CD4-positive, alpha-beta T cell (primary cell): ENCODE results near the gene LOXL1. TPM values are rescaled to one million over a fixed set of nuclear protein-coding genes. Genes with fewer than 3 reads are reported as not detected.

ENCODE experiments used
- ATAC-seq: fragments of 200-7000 bp; cut with Tn5 transposase; one replicate; pipeline ENCODE4 v1.10.0; 2022; ENCODE audit warnings: mild to moderate bottlenecking; ENCODE audit not compliant: poor library complexity
- CTCF ChIA-PET: fragments of 350-600 bp; sonication (Branson Sonifier 250); formaldehyde crosslinking; loops from one replicate; lab custom pipeline; 2021; ENCODE audit warnings: antibody characterized with exemption, inconsistent platforms; lab: Charles Lee
- POLR2A ChIA-PET: fragments of 350-600 bp; sonication (Branson Sonifier 250); formaldehyde crosslinking; loops from one replicate; lab custom pipeline; 2021; ENCODE audit warnings: antibody characterized with exemption, inconsistent platforms; lab: Charles Lee
- DNase-seq, 14 experiments: peaks; one replicate each; pipeline ENCODE4 v3.0.0-alpha.2; 2013 to 2020; ENCODE audit warnings: mixed read lengths in 2 of 14
- H3K27ac ChIP-seq, 2 donors: one replicate each; pipeline versions ENCODE4 v1.5.1 to v1.7.0; 2013; ENCODE audit warnings: low read length in 2 of 2, low read depth in 1 of 2, mild to moderate bottlenecking in 1 of 2
- H3K27me3 ChIP-seq, 2 experiments: 1 replicate in 1 of 2; 2 replicates in 1 of 2; pipeline versions ENCODE4 v1.6.1 to v1.7.0; 2013; ENCODE audit warnings: low read length in 2 of 2, control low read depth in 1 of 2, mild to moderate bottlenecking in 1 of 2, moderate library complexity in 1 of 2; ENCODE audit not compliant: insufficient read depth in 2 of 2, control insufficient read depth in 1 of 2
- H3K36me3 ChIP-seq: one replicate; pipeline ENCODE4 v1.6.1; 2013; ENCODE audit warnings: low read length, control low read depth; ENCODE audit not compliant: insufficient read depth
- H3K4me1 ChIP-seq: one replicate; pipeline ENCODE4 v1.6.1; 2013; ENCODE audit warnings: low read length, control low read depth; ENCODE audit not compliant: insufficient read depth
- H3K4me3 ChIP-seq: one replicate; pipeline ENCODE4 v1.5.1; 2013; ENCODE audit warnings: mild to moderate bottlenecking, low read length, moderate library complexity
- H3K9me3 ChIP-seq, 2 experiments: 1 replicate in 1 of 2; 2 replicates in 1 of 2; pipeline versions ENCODE4 v1.6.1 to v1.7.0; 2013; ENCODE audit warnings: low read length in 2 of 2, mild to moderate bottlenecking in 2 of 2, control low read depth in 1 of 2, moderate library complexity in 1 of 2; ENCODE audit not compliant: control insufficient read depth in 1 of 2, insufficient read depth in 1 of 2
- H3K27ac Mint-ChIP-seq: one replicate; pipeline ENCODE4 v1.8.0; 2020; ENCODE audit warnings: mixed read lengths
- H3K27me3 Mint-ChIP-seq: one replicate; pipeline ENCODE4 v1.8.0; 2021; ENCODE audit warnings: mixed read lengths
- H3K36me3 Mint-ChIP-seq: one replicate; pipeline ENCODE4 v1.8.0; 2021; ENCODE audit warnings: low read depth, mixed read lengths
- H3K4me1 Mint-ChIP-seq: one replicate; pipeline ENCODE4 v1.8.0; 2021; ENCODE audit warnings: low read depth, mixed read lengths
- H3K4me3 Mint-ChIP-seq: one replicate; pipeline ENCODE4 v1.8.0; 2020; ENCODE audit warnings: mild to moderate bottlenecking, mixed read lengths
- H3K9me3 Mint-ChIP-seq: one replicate; pipeline ENCODE4 v1.8.0; 2020; ENCODE audit warnings: mixed read lengths
- CTCF ChIP-seq: fragments of 200-600 bp; IDR thresholded peaks from one replicate; pipeline ENCODE4 v1.8.0; 2022; ENCODE audit warnings: antibody characterized with exemption, mild to moderate bottlenecking
- intact Hi-C, 2 experiments: fragments of 100-400 bp; cut with DNase I in 1 of 2; cut with micrococcal nuclease in 1 of 2; formaldehyde crosslinking; loops; one replicate each; pipeline versions ENCODE4 v1.15.1 to v1.9.0; 2023 to 2025; cut with DNase I, micrococcal nuclease
- total RNA-seq, 174 experiments: library from RNA in 2 of 174; stranded (reverse) in 2 of 174; gene quantifications; one replicate each; pipeline ENCODE4 v1.2.3 and lab custom pipeline; 2021 to 2026

Gene LOXL1
- total RNA-seq, 2 experiments from 2014 or later, result 3.0 to 3.5 TPM

- H3K9me3 Mint-ChIP-seq, result no peaks in the 10 kb centered on the region
- peaks cover 37% of the 10 kb centered on the region for H3K36me3 ChIP-seq
- H3K27me3 Mint-ChIP-seq, result no peaks in the 10 kb centered on the region
- intact Hi-C loops, result loop anchor here (10.0 kb wide), 5 partner anchors 617 to 1627 kb away; partner anchors contain the start of genes C15orf39 (in 1 of the 2), CLK3 (in 1 of the 2), COX5A (in 1 of the 2) and CSK (in 1 of the 2)
- peaks cover 71% of the 10 kb centered on the region for H3K4me1 Mint-ChIP-seq
- no peak for TF ChIP-seq CTCF
- H3K4me3 Mint-ChIP-seq, result no peak overlapping the region
- H3K27me3 ChIP-seq, result no peaks in the 10 kb centered on the region
- ATAC-seq (no peak), DNase-seq (no peak)
- CTCF ChIA-PET, result no interaction called here
- H3K4me3 ChIP-seq, result no peak overlapping the region
- POLR2A ChIA-PET, result no interaction called here
- no peak overlapping the region for H3K27ac ChIP-seq
- no peak overlapping the region for H3K27ac Mint-ChIP-seq
- H3K4me1 ChIP-seq, result peaks cover 49% of the 10 kb centered on the region
- peaks cover 63% of the 10 kb centered on the region for H3K36me3 Mint-ChIP-seq
- H3K9me3 ChIP-seq, result no peaks in the 10 kb centered on the region
These were observed 71.7 kb downstream of the LOXL1 start for GRCh38 chr15:73997986-73998385.

Other genes with a start within 250 kb of the LOXL1 start
- gene CD276, start 242.1 kb upstream of the LOXL1 start, total RNA-seq, result not detected
- not detected for gene INSYN1, start 173.1 kb upstream of the LOXL1 start, total RNA-seq
- gene TBC1D21, start 52.9 kb upstream of the LOXL1 start, total RNA-seq, result not detected
- gene STOML1, start 65.8 kb downstream of the LOXL1 start, total RNA-seq, result 1 to 10 TPM; 4.6 to 5.3 TPM
- 10 to 100 TPM; 39.2 to 42.9 TPM for gene PML, start 68.3 kb downstream of the LOXL1 start, total RNA-seq
- under 1 TPM; 0.16 to 0.42 TPM for gene GOLGA6A, start 156.1 kb downstream of the LOXL1 start, total RNA-seq
- gene ISLR2, start 204.1 kb downstream of the LOXL1 start, total RNA-seq, result not detected
- not detected for gene ISLR, start 247.2 kb downstream of the LOXL1 start, total RNA-seq